ENCODE results near the gene GSTA4.
"Not testable (repeated sequence)": the region's sequence is repeated elsewhere in the genome, so short reads cannot be mapped to it uniquely, and the experiment has no call there.

The GSTA4 gene

GRCh38 chr6:53011979-53012378, 16.9 kb upstream of the GSTA4 start:
- DNase-seq: peak; percentile 9

DNA sequence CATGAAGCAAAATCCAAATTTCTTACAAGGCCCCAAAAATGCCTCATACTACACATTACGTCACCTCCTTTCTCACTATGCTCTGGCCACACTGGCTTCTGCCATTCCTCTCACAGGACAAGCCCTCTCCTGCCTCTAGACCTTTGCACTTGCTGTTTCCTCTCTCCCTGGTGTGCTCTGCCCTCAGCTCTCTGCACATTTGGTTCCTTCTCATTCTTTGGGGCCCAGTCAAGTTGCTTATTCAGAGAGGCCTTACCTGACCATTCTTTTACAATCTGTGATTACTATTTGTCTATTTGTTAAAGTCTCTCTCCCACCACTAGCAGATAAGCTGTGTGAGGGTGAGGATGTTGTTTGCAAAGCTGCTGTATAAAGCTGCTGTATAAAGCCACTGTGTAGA, 15.4 kb upstream of the GSTA4 start:
- DNase-seq: no peak

DNA sequence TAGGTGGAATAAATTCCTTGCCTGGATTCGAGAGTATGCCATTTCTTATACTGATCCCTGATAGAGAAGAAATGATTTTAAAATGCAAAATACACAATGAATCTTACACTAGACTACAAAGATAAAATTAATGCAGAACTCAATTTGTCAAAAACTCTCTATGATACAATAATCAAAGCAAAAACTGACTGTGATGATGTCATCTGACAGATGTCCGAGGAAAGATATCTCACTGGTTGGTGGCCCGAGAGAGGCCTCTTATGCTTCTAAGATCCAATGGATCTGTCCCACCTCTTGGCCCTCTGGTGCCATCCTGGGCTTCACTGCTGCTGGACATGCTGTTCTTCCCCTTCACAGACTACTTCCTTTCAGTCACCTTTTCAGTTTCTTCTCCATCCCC, 14.4 kb upstream of the GSTA4 start:
- DNase-seq: no peak

- no peak for DNase-seq
These were observed 14.0 kb upstream of the GSTA4 start for GRCh38 chr6:53009056-53009455.

DNA sequence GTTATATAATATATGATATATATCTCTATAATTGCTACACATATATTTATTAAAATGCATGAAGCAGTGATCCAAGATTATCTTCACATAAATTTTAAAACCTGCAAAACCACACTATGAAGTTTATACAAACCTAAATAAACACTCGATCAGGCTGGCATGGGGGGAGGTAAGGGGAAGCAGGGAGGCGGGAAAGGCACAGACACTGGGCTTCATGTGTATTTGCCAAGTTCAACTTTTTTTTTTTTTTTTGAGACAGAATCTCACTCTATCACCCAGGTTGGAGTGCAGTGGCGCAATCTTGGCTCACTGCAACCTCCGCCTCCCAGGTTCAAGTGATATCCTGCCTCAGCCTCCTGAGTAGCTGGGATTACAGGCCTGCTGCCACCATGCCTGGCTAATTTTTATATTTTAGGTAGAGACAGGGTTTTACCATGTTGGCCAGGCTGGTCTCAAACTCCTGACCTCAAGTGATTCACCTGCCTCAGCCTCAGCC, 13.2 kb upstream of the GSTA4 start:
- not testable (repeated sequence) for DNase-seq

DNA sequence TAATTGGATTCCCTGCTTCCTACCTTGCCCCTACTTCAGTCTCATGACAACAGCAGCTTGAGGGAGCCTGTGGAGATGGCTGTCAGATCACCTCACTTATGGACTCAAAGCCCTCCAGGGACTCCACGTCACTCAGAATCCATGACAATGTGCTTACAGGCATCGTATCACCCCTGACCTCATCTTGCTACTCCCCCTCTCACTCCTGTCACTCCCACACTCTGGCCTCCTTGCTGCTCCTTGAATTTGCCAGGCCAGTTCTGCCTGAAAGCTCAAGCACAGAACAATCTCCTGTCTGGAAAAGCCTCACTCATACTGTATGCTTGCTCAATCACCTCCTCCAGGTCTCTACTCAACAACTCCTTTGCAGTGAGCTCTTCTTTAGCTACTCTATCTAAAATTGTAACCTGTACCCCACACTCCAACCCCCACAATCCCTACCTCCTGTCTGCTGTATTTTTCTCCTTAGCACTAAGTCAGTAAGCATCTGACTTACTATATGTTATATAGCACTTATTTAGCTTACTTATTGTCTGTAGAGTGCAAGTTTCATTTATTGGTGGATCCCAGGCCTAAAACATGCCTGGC, 10.7 kb upstream of the GSTA4 start:
- DNase-seq: no peak

GRCh38 chr6:52999456-52999855, 4.4 kb upstream of the GSTA4 start:
- no peak for DNase-seq

GRCh38 chr6:52998603-52999002, 3.5 kb upstream of the GSTA4 start:
- DNase-seq: no peak

DNA sequence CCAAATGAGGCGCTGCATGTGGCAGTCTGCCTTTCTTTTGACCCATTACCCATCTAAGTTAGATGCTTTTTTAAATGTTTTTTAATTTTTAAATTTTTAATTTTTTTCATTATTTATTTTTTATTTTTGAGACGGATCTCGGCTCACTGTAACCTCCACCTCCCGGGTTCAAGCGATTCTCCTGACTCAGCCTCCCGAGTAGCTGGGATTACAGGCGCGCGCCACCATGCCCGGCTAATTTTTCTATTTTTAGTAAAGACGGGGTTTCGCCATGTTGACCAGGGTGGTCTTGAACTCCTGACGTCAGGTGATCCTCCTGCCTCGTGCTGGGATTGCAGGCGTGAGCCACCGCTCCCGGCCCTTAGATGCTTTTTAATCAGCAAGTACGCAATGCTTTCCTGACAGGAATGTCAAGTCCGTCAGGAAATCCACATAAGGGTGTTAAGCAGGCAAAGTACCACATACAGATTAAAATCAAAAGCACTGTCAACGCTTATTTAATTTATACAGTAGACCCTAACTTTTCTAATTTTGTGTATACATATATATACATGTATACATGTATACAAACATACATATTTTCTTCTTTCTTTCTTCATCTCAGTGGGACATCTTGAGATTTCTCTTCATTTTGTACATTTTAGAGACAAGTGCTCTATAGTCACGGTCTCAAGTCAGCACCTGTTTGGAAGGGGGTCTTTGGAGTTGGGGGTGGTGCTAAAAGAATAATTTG, 995 bp upstream of the GSTA4 start:
- peak; percentile 17 for DNase-seq

GRCh38 chr6:52994839-52995088, 320 bp downstream of the GSTA4 start:
- peak; percentile 64 for DNase-seq

DNA sequence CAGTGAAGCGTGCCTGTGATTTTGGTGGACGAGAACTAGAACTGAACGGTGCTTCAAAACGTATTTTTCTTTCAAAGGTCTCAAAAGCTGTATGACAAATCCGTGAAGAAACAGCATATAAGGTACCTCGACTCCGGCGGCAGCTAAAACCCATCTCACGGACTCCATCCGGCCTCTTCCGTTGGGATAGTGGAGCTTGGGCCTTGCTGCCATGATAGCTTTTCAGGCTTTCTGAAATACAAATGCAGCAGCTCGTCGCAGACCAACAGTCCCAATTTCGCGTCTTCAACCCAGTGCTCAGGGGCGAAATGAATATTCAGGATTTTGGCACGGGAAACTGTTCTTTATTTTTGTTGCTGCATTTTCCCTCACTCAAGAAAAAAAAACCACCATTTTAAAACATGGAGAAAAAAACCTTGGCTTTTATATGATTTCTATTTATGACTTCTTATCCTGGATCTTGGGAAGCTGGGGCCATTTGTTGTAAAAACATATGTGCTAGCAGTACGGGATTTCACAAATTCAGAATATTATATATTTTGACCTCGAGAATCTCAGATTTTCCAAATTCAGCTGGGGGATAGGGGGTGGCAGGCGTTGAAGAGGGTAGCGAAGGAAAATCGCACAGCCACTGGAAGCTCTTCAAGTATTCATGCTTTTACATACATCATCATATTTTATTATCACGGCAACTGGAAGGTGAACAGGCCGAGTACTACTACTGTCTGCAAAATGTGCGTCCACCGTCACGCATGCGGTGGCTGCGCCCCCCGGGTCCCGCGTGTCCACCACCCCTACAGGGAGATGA, 849 bp downstream of the GSTA4 start:
- no peak for DNase-seq

GRCh38 chr6:52992980-52993920, 1.8 kb downstream of the GSTA4 start:
- DNase-seq: no peak

- no peak for DNase-seq
These were observed 4.7 kb downstream of the GSTA4 start for GRCh38 chr6:52990342-52990741.

GRCh38 chr6:52985228-52985627, 9.9 kb downstream of the GSTA4 start:
- DNase-seq: no peak

- no peak for DNase-seq
These were observed 10.8 kb downstream of the GSTA4 start for GRCh38 chr6:52984247-52984646.

- DNase-seq: no peak
These were observed 11.8 kb downstream of the GSTA4 start for GRCh38 chr6:52983159-52983848.

- no peak for DNase-seq
These were observed 12.4 kb downstream of the GSTA4 start for GRCh38 chr6:52982680-52983079.

DNA sequence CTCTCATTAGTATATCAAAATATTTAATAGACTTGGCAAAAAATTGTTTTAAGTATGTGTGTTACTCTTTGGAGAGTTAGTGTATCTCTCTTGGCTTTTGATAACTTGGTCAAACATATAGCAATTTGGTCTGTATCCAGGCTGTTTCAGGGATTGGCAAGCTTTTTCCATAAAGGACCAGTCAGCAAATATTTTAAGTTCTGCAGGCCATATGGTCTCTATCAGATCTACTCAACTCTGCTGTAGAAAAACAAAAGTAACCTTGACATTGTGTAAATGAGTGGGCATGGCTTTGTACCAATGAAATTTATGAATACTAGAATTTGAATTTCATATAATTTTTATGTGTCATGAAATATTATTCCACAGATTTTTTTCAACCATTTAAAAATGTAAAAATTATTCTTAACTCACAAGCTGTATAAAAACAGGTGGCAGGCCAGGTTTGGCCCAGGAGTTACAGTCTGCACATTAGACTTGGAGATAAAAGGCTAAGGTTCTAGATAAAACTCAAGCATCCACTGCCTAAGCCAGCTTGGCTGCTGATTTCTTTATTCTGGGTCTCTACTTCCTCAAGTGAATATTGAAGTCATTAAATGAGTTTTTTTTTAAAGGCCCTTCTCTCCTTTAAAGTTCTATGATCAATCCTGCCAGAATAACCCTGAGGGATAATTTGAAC, 13.7 kb downstream of the GSTA4 start:
- no peak for DNase-seq

DNA sequence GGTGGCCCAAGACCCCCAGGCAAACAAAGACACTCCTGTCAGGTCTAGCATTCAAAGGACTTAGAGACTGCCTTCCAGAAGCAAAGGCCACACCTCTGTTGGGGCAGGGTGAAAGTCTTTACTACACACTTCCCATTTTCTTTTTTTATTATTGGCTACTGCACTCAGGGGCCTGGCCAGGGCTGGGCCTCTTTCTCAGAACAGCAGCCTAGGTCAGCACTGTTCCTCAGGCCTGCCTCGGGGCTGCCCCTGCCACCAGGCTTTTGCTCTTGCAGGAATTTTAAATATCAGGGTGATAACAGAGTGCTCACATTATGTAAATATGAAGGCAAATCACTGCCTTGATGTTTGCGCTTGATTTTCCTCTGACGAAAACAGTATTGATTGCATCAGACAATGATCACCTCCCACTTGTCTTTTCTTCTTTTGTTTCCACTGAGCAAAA, 18.5 kb downstream of the GSTA4 start:
- DNase-seq: no peak

DNA sequence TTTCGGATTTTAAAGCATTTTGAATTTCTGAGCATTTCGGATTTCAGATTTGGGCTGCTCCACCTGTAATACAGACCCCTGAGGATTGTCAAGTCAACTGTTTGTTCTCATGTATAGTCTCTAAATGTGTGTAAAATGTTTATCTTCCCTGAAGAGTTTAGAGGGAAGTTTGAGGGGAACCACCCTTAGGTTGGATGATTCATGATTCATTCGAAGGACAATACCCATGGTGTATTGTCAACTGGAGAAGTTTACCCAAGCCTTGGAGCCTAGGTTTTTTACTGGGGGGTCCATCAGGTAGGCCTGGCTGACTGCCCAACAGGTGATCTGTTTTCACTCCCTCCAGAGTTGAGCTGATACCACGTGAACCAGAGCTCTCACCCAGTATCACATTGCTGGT, 18.9 kb downstream of the GSTA4 start:
- no peak for DNase-seq

DNA sequence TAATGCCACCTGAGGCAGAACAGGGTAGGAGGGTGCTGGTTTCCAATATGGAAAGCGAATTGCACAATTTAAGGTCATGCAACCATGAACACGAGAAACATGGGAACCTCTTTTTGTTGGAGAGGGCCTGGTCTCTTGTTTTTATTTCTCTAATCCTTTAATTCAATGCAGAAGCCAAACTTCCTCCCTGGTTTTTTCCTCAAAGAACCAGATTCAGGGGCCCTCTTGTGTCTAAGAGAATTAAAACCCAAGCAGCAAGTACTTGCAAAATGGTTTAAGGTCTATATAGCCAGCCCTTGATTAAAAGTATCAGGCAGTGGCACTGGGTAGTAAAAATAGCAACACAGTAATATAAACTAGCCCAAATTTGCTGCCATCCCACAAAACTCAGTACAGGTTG, 19.5 kb downstream of the GSTA4 start:
- no peak for DNase-seq

- no peak for DNase-seq
These were observed 22.1 kb downstream of the GSTA4 start for GRCh38 chr6:52972989-52973388.
